ENCODE measurements around the gene UBR4. TPM values are rescaled to one million over a fixed set of nuclear protein-coding genes. Genes with fewer than 3 reads are reported as not detected.

UBR4 gene
- total and polyA plus RNA-seq, 3 experiments from 2014 or later, result 27.4 to 112 (median 110) TPM

- H3K27me3 ChIP-seq (ENCODE audit: insufficient read depth, low read length, poor library complexity, severe bottlenecking), result no peaks in the 10 kb centered on the region
- no peak for DNase-seq
- POLR2A ChIA-PET, result interaction anchor here (1.6 kb wide), 1 partner anchor 115 kb away, joined by 5 read pairs; the partner anchor contains the start of gene IFFO2
- Mint-ChIP-seq H3K27me3 (no peaks in the 10 kb centered on the region), H3K27ac (peak overlapping the region in 4 of 8 donors; percentile 16 to 79 (median 58)), H3K36me3 (peaks cover 0 to 27% (median 7%) of the 10 kb centered on the region in 3 donors), H3K4me3 (peak overlapping the region in 1 of 7 donors; percentile 41), H3K4me1 (peaks cover 40 to 76% (median 47%) of the 10 kb centered on the region in 3 donors), H3K9me3 (no peaks in the 10 kb centered on the region)
- H3K27ac ChIP-seq (ENCODE audit: low read depth, low read length), result no peak overlapping the region
- peaks cover 51% of the 10 kb centered on the region for H3K4me1 ChIP-seq (ENCODE audit: insufficient read depth, low read length)
- CTCF ChIA-PET, result no interaction called here
- H3K9me3 ChIP-seq (ENCODE audit: low read length), result no peaks in the 10 kb centered on the region
- H3K36me3 ChIP-seq (ENCODE audit: insufficient read depth, low read length), result peaks cover 10% of the 10 kb centered on the region
- no peak overlapping the region for H3K4me3 ChIP-seq (ENCODE audit: low read length)
Observed at GRCh38 chr1:19070891-19071621, 139.0 kb downstream of the UBR4 start.

- Mint-ChIP-seq H3K36me3 (peaks cover 0 to 18% (median 2%) of the 10 kb centered on the region in 3 donors), H3K4me3 (no peak overlapping the region), H3K4me1 (peaks cover 33 to 67% (median 38%) of the 10 kb centered on the region in 3 donors), H3K27me3 (no peaks in the 10 kb centered on the region), H3K27ac (peak overlapping the region in 1 of 8 donors; percentile 16), H3K9me3 (no peaks in the 10 kb centered on the region)
- Histone ChIP-seq H3K36me3 (ENCODE audit: insufficient read depth, low read length) (peaks cover 2% of the 10 kb centered on the region), H3K4me3 (ENCODE audit: low read length) (no peak overlapping the region), H3K4me1 (ENCODE audit: insufficient read depth, low read length) (peaks cover 43% of the 10 kb centered on the region), H3K27ac (ENCODE audit: low read depth, low read length) (no peak overlapping the region), H3K27me3 (ENCODE audit: insufficient read depth, low read length, poor library complexity, severe bottlenecking) (no peaks in the 10 kb centered on the region), H3K9me3 (ENCODE audit: low read length) (no peaks in the 10 kb centered on the region)
- DNase-seq, result no peak
- ChIA-PET CTCF (no interaction called here), POLR2A (no interaction called here)
Observed at GRCh38 chr1:19070197-19070651, 139.8 kb downstream of the UBR4 start.

GRCh38 chr1:19068639-19069276 is 141.3 kb downstream of the UBR4 start:
- no peaks in the 10 kb centered on the region for H3K9me3 ChIP-seq (ENCODE audit: low read length)
- peaks cover 29% of the 10 kb centered on the region for H3K4me1 ChIP-seq (ENCODE audit: insufficient read depth, low read length)
- H3K9me3 Mint-ChIP-seq, result no peaks in the 10 kb centered on the region
- H3K4me3 ChIP-seq (ENCODE audit: low read length), result no peak overlapping the region
- no peak for DNase-seq
- no peaks in the 10 kb centered on the region for H3K27me3 Mint-ChIP-seq
- no peaks in the 10 kb centered on the region for H3K36me3 ChIP-seq (ENCODE audit: insufficient read depth, low read length)
- CTCF ChIA-PET, result no interaction called here
- H3K36me3 Mint-ChIP-seq, result peaks cover 0 to 7% (median 1%) of the 10 kb centered on the region in 3 donors
- H3K27ac Mint-ChIP-seq, result peak overlapping the region in 1 of 8 donors; percentile 68
- no peak overlapping the region for H3K27ac ChIP-seq (ENCODE audit: low read depth, low read length)
- H3K4me1 Mint-ChIP-seq, result peaks cover 19 to 53% (median 24%) of the 10 kb centered on the region in 3 donors
- H3K4me3 Mint-ChIP-seq, result no peak overlapping the region
- H3K27me3 ChIP-seq (ENCODE audit: insufficient read depth, low read length, poor library complexity, severe bottlenecking), result no peaks in the 10 kb centered on the region
- POLR2A ChIA-PET, result no interaction called here

GRCh38 chr1:19067912-19068638 is 142.0 kb downstream of the UBR4 start:
- peaks cover 23% of the 10 kb centered on the region for H3K4me1 ChIP-seq (ENCODE audit: insufficient read depth, low read length)

GRCh38 chr1:19067182-19067911 is 142.7 kb downstream of the UBR4 start:
- ChIA-PET CTCF (no interaction called here), POLR2A (no interaction called here)
- Histone ChIP-seq H3K27me3 (ENCODE audit: insufficient read depth, low read length, poor library complexity, severe bottlenecking) (no peaks in the 10 kb centered on the region), H3K27ac (ENCODE audit: low read depth, low read length) (no peak overlapping the region), H3K9me3 (ENCODE audit: low read length) (no peaks in the 10 kb centered on the region), H3K4me1 (ENCODE audit: insufficient read depth, low read length) (peaks cover 15% of the 10 kb centered on the region), H3K4me3 (ENCODE audit: low read length) (no peak overlapping the region), H3K36me3 (ENCODE audit: insufficient read depth, low read length) (no peaks in the 10 kb centered on the region)
- H3K4me1 Mint-ChIP-seq, result peaks cover 7 to 38% (median 10%) of the 10 kb centered on the region in 3 donors
- no peak for DNase-seq
- no peaks in the 10 kb centered on the region for H3K27me3 Mint-ChIP-seq
- no peaks in the 10 kb centered on the region for H3K36me3 Mint-ChIP-seq
- H3K27ac Mint-ChIP-seq, result no peak overlapping the region
- no peak overlapping the region for H3K4me3 Mint-ChIP-seq
- H3K9me3 Mint-ChIP-seq, result peaks cover 0 to under 1% (median 0%) of the 10 kb centered on the region in 5 donors

More at GRCh38 chr1:19067912-19068638, 142.0 kb downstream of the UBR4 start:
- Mint-ChIP-seq H3K36me3 (peaks cover 0 to 3% (median 1%) of the 10 kb centered on the region in 3 donors), H3K9me3 (no peaks in the 10 kb centered on the region), H3K27me3 (no peaks in the 10 kb centered on the region), H3K4me1 (peaks cover 14 to 46% (median 17%) of the 10 kb centered on the region in 3 donors), H3K4me3 (no peak overlapping the region), H3K27ac (no peak overlapping the region)
- ChIA-PET CTCF (no interaction called here), POLR2A (no interaction called here)
- no peaks in the 10 kb centered on the region for H3K9me3 ChIP-seq (ENCODE audit: low read length)
- no peak for DNase-seq
- H3K36me3 ChIP-seq (ENCODE audit: insufficient read depth, low read length), result no peaks in the 10 kb centered on the region
- H3K4me3 ChIP-seq (ENCODE audit: low read length), result no peak overlapping the region
- H3K27ac ChIP-seq (ENCODE audit: low read depth, low read length), result no peak overlapping the region
- no peaks in the 10 kb centered on the region for H3K27me3 ChIP-seq (ENCODE audit: insufficient read depth, low read length, poor library complexity, severe bottlenecking)

GRCh38 chr1:19066874-19067181 is 143.2 kb downstream of the UBR4 start:
- DNase-seq, result no peak
- POLR2A ChIA-PET, result no interaction called here
- no peak overlapping the region for H3K27ac Mint-ChIP-seq
- no peak overlapping the region for H3K27ac ChIP-seq (ENCODE audit: low read depth, low read length)
- H3K4me1 ChIP-seq (ENCODE audit: insufficient read depth, low read length), result peaks cover 10% of the 10 kb centered on the region
- H3K9me3 ChIP-seq (ENCODE audit: low read length), result no peaks in the 10 kb centered on the region
- H3K36me3 Mint-ChIP-seq, result no peaks in the 10 kb centered on the region
- no peak overlapping the region for H3K4me3 Mint-ChIP-seq
- H3K4me3 ChIP-seq (ENCODE audit: low read length), result no peak overlapping the region
- H3K9me3 Mint-ChIP-seq, result peaks cover 0 to 5% (median 0%) of the 10 kb centered on the region in 5 donors
- H3K4me1 Mint-ChIP-seq, result peaks cover 4 to 33% (median 7%) of the 10 kb centered on the region in 3 donors
- CTCF ChIA-PET, result no interaction called here
- H3K27me3 ChIP-seq (ENCODE audit: insufficient read depth, low read length, poor library complexity, severe bottlenecking), result no peaks in the 10 kb centered on the region
- H3K27me3 Mint-ChIP-seq, result no peaks in the 10 kb centered on the region
- H3K36me3 ChIP-seq (ENCODE audit: insufficient read depth, low read length), result no peaks in the 10 kb centered on the region

GRCh38 chr1:19066248-19066873 is 143.7 kb downstream of the UBR4 start:
- Histone ChIP-seq H3K27ac (ENCODE audit: low read depth, low read length) (no peak overlapping the region), H3K36me3 (ENCODE audit: insufficient read depth, low read length) (no peaks in the 10 kb centered on the region), H3K4me3 (ENCODE audit: low read length) (no peak overlapping the region), H3K9me3 (ENCODE audit: low read length) (no peaks in the 10 kb centered on the region), H3K27me3 (ENCODE audit: insufficient read depth, low read length, poor library complexity, severe bottlenecking) (no peaks in the 10 kb centered on the region), H3K4me1 (ENCODE audit: insufficient read depth, low read length) (peaks cover 5% of the 10 kb centered on the region)
- no peak for DNase-seq
- Mint-ChIP-seq H3K4me3 (peak overlapping the region in 1 of 7 donors; percentile 65), H3K27ac (no peak overlapping the region), H3K36me3 (no peaks in the 10 kb centered on the region), H3K4me1 (peaks cover 2 to 31% (median 6%) of the 10 kb centered on the region in 3 donors), H3K27me3 (no peaks in the 10 kb centered on the region), H3K9me3 (peaks cover 0 to 5% (median 1%) of the 10 kb centered on the region in 5 donors)
- ChIA-PET CTCF (no interaction called here), POLR2A (no interaction called here)
